HepG2 (cell line): ENCODE measurements around the gene MSX2. TPM values are rescaled to one million over a fixed set of nuclear protein-coding genes. Genes with fewer than 3 reads are reported as not detected.

Source experiments
- ATAC-seq: fragments of 200-7000 bp; cut with Tn5 transposase; 3 replicates; pipeline ENCODE4 v1.9.1; 2020; ENCODE audit warnings: mild to moderate bottlenecking, moderate library complexity
- BruUV-seq: library from RNA; stranded (reverse); fragments of 400-500 nt; replicated peaks from 2 replicates; lab custom pipeline; 2021; lab: Mats Ljungman, UMichigan
- CTCF ChIA-PET: fragments of 300-600 bp; formaldehyde crosslinking; extraction: SDS; loops from one replicate; lab custom pipeline; 2021; ENCODE audit warnings: low total read pairs, inconsistent platforms, low intra/inter-chr PET ratio; lab: Yijun Ruan, JAX
- POLR2A ChIA-PET: fragments of 350-600 bp; sonication (Branson Sonifier 250); formaldehyde crosslinking; loops from one replicate; lab custom pipeline; 2020; ENCODE audit warnings: antibody characterized with exemption, inconsistent platforms; lab: Yijun Ruan, JAX
- DNase-seq: peaks from one replicate; pipeline ENCODE4 v3.0.0-alpha.2; 2015; ENCODE audit warnings: low spot score
- FAIRE-seq: peaks from 3 replicates; lab custom pipeline; 2011; peaks lifted over from hg19 to GRCh38; lab: Jason Lieb, UNC
- H2AFZ ChIP-seq: one replicate; pipeline ENCODE4 v1.6.1; 2011; ENCODE audit warnings: low read length, inconsistent platforms
- H3K27ac ChIP-seq: fragments of 300-600 bp; 3 replicates; pipeline ENCODE4 v1.8.0; 2011; ENCODE audit warnings: mixed run types, mild to moderate bottlenecking, mixed read lengths, low read length, inconsistent platforms; ENCODE audit not compliant: insufficient read depth; ENCODE audit errors: extremely low read length
- H3K27me3 ChIP-seq, 2 experiments: fragments of 200-600 bp in 1 of 2; 2 replicates in 1 of 2; 3 replicates in 1 of 2; pipeline versions ENCODE4 v1.6.0 to v1.8.0; 2011; ENCODE audit warnings: low read length in 2 of 2, mild to moderate bottlenecking in 2 of 2, moderate library complexity in 2 of 2, inconsistent platforms in 1 of 2; ENCODE audit not compliant: insufficient read depth in 2 of 2, control insufficient read depth in 1 of 2
- H3K36me3 ChIP-seq, 2 experiments: fragments of 200-600 bp in 1 of 2; replicated peaks in 1 of 2; 2 replicates in 1 of 2; 3 replicates in 1 of 2; pipeline versions ENCODE4 v1.5.1 to v1.8.0; 2011; ENCODE audit warnings: low read length in 2 of 2, inconsistent platforms in 1 of 2; ENCODE audit not compliant: insufficient read depth in 2 of 2, control insufficient read depth in 1 of 2
- H3K4me1 ChIP-seq: 2 replicates; pipeline ENCODE4 v1.5.1; 2012; ENCODE audit warnings: low read length, inconsistent platforms; ENCODE audit not compliant: insufficient read depth
- H3K4me2 ChIP-seq: 2 replicates; pipeline ENCODE4 v1.6.0; 2011; ENCODE audit warnings: low read depth, low read length, inconsistent platforms
- H3K4me3 ChIP-seq, 3 experiments: fragments of 200-600 bp in 1 of 3; sonication (generic), shearing (Covaris generic) in 1 of 3; replicated peaks in 1 of 3; 2 replicates each; pipeline ENCODE4 v1.5.1; 2011 to 2016; ENCODE audit warnings: low read length in 3 of 3, inconsistent platforms in 2 of 3, low read depth in 2 of 3, mild to moderate bottlenecking in 2 of 3, control low read depth in 1 of 3, mixed read lengths in 1 of 3; ENCODE audit not compliant: insufficient read depth in 1 of 3
- H3K79me2 ChIP-seq: one replicate; pipeline ENCODE4 v1.6.1; 2011; ENCODE audit warnings: low read length, inconsistent platforms; ENCODE audit not compliant: insufficient read depth
- H3K9ac ChIP-seq: 2 replicates; pipeline ENCODE4 v1.6.0; 2011; ENCODE audit warnings: mild to moderate bottlenecking, low read depth, low read length, inconsistent platforms; ENCODE audit not compliant: insufficient read depth
- H3K9me3 ChIP-seq: 2 replicates; pipeline ENCODE4 v1.5.1; 2012; ENCODE audit warnings: mild to moderate bottlenecking, low read length
- H4K20me1 ChIP-seq: 2 replicates; pipeline ENCODE4 v1.6.0; 2011; ENCODE audit warnings: inconsistent platforms, mild to moderate bottlenecking, low read length, moderate library complexity; ENCODE audit not compliant: insufficient read depth
- ARNTL ChIP-seq: sonication (generic); formaldehyde crosslinking; IDR thresholded peaks from 2 replicates; pipeline ENCODE4 v1.4.0; 2020; ENCODE audit warnings: mild to moderate bottlenecking, missing genetic modification reagents
- ETV6 ChIP-seq: sonication (generic); formaldehyde crosslinking; conservative IDR thresholded peaks from 2 replicates; pipeline ENCODE4 v1.4.0; 2020; ENCODE audit warnings: missing genetic modification reagents
- EZH2 ChIP-seq: conservative IDR thresholded peaks from 2 replicates; pipeline ENCODE4 v1.6.1; 2012; ENCODE audit warnings: mild to moderate bottlenecking, low read depth, low read length, moderate library complexity
- GLI4 ChIP-seq: sonication (generic); formaldehyde crosslinking; IDR thresholded peaks from 2 replicates; pipeline ENCODE4 v1.5.1; 2020; ENCODE audit warnings: missing genetic modification reagents, mild to moderate bottlenecking, moderate library complexity, borderline replicate concordance
- HNF4G ChIP-seq, 2 experiments: sonication (generic) in 1 of 2; formaldehyde crosslinking in 1 of 2; IDR thresholded peaks; 2 replicates each; pipeline versions ENCODE4 v1.4.0 to v1.6.1; 2011 to 2020; ENCODE audit warnings: borderline replicate concordance in 2 of 2, low read depth in 2 of 2, mild to moderate bottlenecking in 2 of 2, low read length in 1 of 2, missing genetic modification reagents in 1 of 2, moderate library complexity in 1 of 2
- KLF12 ChIP-seq: sonication (generic); formaldehyde crosslinking; IDR thresholded peaks from 2 replicates; pipeline ENCODE4 v1.4.0; 2020; ENCODE audit warnings: missing genetic modification reagents, borderline replicate concordance
- KMT2B ChIP-seq: IDR thresholded peaks from 2 replicates; pipeline ENCODE4 v1.6.1; 2016; ENCODE audit warnings: missing genetic modification reagents, missing compliant biosample characterization
- NFE2L1 ChIP-seq: sonication (generic); formaldehyde crosslinking; IDR thresholded peaks from 2 replicates; pipeline ENCODE4 v1.4.0; 2020; ENCODE audit warnings: missing genetic modification reagents, mild to moderate bottlenecking, borderline replicate concordance
- NFYC ChIP-seq: IDR thresholded peaks from 2 replicates; pipeline ENCODE4 v1.6.1; 2016; ENCODE audit warnings: missing genetic modification reagents, missing compliant biosample characterization
- RXRB ChIP-seq: IDR thresholded peaks from 2 replicates; pipeline ENCODE4 v1.6.1; 2016; ENCODE audit warnings: borderline replicate concordance, missing genetic modification reagents, missing compliant biosample characterization
- SMARCC2 ChIP-seq: fragments of 450-650 bp; IDR thresholded peaks from 2 replicates; pipeline ENCODE4 v1.6.1; 2017; ENCODE audit warnings: antibody characterized with exemption, mild to moderate bottlenecking
- U2AF2 ChIP-seq: fragments of 200-400 bp; formaldehyde crosslinking; IDR thresholded peaks from 2 replicates; pipeline ENCODE4 v1.6.1; 2017; ENCODE audit warnings: low read depth, mild to moderate bottlenecking, low read length
- ZEB1 ChIP-seq: IDR thresholded peaks from 2 replicates; pipeline ENCODE4 v1.6.1; 2012; ENCODE audit warnings: mild to moderate bottlenecking, low read depth, inconsistent platforms; ENCODE audit not compliant: insufficient replicate concordance
- ZMYM4 ChIP-seq: sonication (generic); formaldehyde crosslinking; IDR thresholded peaks from 2 replicates; pipeline ENCODE4 v1.8.1; 2023; ENCODE audit warnings: mild to moderate bottlenecking, missing genetic modification reagents
- ZNF143 ChIP-seq: sonication (generic); formaldehyde crosslinking; IDR thresholded peaks from 2 replicates; pipeline ENCODE4 v1.4.0; 2020; ENCODE audit warnings: missing genetic modification reagents
- ZNF30 ChIP-seq: sonication (generic); formaldehyde crosslinking; IDR thresholded peaks from 2 replicates; pipeline ENCODE4 v1.5.0; 2020; ENCODE audit warnings: mild to moderate bottlenecking, missing genetic modification reagents
- ZNF326 ChIP-seq: sonication (generic); formaldehyde crosslinking; IDR thresholded peaks from 2 replicates; pipeline ENCODE4 v1.4.0; 2020; ENCODE audit warnings: missing genetic modification reagents, borderline replicate concordance
- ZNF329 ChIP-seq: sonication (generic); formaldehyde crosslinking; IDR thresholded peaks from 2 replicates; pipeline ENCODE4 v1.9.0; 2021; ENCODE audit warnings: low read depth, mild to moderate bottlenecking, missing genetic modification reagents
- ZNF549 ChIP-seq: sonication (generic); formaldehyde crosslinking; IDR thresholded peaks from 2 replicates; pipeline ENCODE4 v1.5.0; 2020; ENCODE audit warnings: missing genetic modification reagents
- ZNF598 ChIP-seq: sonication (generic); formaldehyde crosslinking; IDR thresholded peaks from 2 replicates; pipeline ENCODE4 v1.5.1; 2020; ENCODE audit warnings: mild to moderate bottlenecking, missing genetic modification reagents, borderline replicate concordance
- ZNF713 ChIP-seq: sonication (generic); formaldehyde crosslinking; IDR thresholded peaks from 2 replicates; pipeline ENCODE4 v1.4.0; 2020; ENCODE audit warnings: mild to moderate bottlenecking, missing genetic modification reagents
- ZNF737 ChIP-seq: sonication (generic); formaldehyde crosslinking; IDR thresholded peaks from 2 replicates; pipeline ENCODE4 v1.5.0; 2020; ENCODE audit warnings: missing genetic modification reagents, mild to moderate bottlenecking, borderline replicate concordance
- ZNF781 ChIP-seq: sonication (generic); formaldehyde crosslinking; IDR thresholded peaks from 2 replicates; pipeline ENCODE4 v1.5.1; 2020; ENCODE audit warnings: borderline replicate concordance, mild to moderate bottlenecking, missing genetic modification reagents; ENCODE audit errors: not compliant biosample characterization
- WGBS: methylation state at CpG from one replicate; pipeline ENCODE4 v1.1.6; 2017; ENCODE audit warnings: low lambda C conversion rate; 5-methylcytosine and 5-hydroxymethylcytosine counted together
- in situ Hi-C: cut with HindIII; loops from 2 replicates; pipeline ENCODE4 v1.10.0; 2017; ENCODE audit warnings: low pct_unique_long_range_greater_than_20kb; ENCODE audit not compliant: extremely low pct_ligation_motif_present
- intact Hi-C: fragments of 100-400 bp; cut with micrococcal nuclease; formaldehyde crosslinking; loops from one replicate; pipeline ENCODE4 v1.10.0; 2022; ENCODE audit not compliant: unreplicated experiment
- polyA plus RNA-seq, 8 experiments: library from polyadenylated mRNA; depleted of rRNA in 3 of 8; stranded (reverse) in 7 of 8; unstranded in 1 of 8; fragments of >200 nt; fragmentation: Illumina TruSeq in 4 of 8; extraction: Trizol in 4 of 8; gene quantifications; 2 replicates each; pipeline versions ENCODE4 v1.2.1 to v1.2.3, GENCODE V29; 2011 to 2016; ENCODE audit warnings: low read depth in 4 of 8, missing spikeins in 1 of 8, mixed read lengths in 1 of 8; ENCODE audit not compliant: insufficient read depth in 1 of 8
- total RNA-seq, 5 experiments: library from RNA; depleted of rRNA; stranded (reverse); fragments of >200 nt; fragmentation: Illumina TruSeq; extraction: Trizol; gene quantifications; 2 replicates each; pipeline ENCODE4 v1.2.3, GENCODE V29; 2016; ENCODE audit warnings: low read depth in 1 of 5
- TF ChIP-seq, protein P1 (sequence below): IDR thresholded peaks from 2 replicates; pipeline ENCODE4 v1.6.1; 2016; ENCODE audit warnings: mild to moderate bottlenecking
- TF ChIP-seq, protein P2 (sequence below): sonication (generic); formaldehyde crosslinking; IDR thresholded peaks from 2 replicates; pipeline ENCODE4 v1.5.1; 2020; ENCODE audit warnings: missing genetic modification reagents, mild to moderate bottlenecking, borderline replicate concordance

MSX2 gene
- total and polyA plus RNA-seq, 2 of the 13 experiments (the other 11 are each of a cell fraction or from before 2014, with no cell fraction given), result not detected

GRCh38 chr5:174737330-174737729 is 12.9 kb downstream of the MSX2 start (continued):
- TF ChIP-seq ZNF781 (CRISPR knock-in tag) (no peak), ZNF549 (CRISPR knock-in tag) (no peak), ZNF30 (no peak), NFE2L1 (CRISPR knock-in tag) (no peak), HNF4G (IDR thresholded peaks at IDR 0.05; ENCODE audit: borderline replicate concordance, low read depth, low read length) (no peak), HNF4G (CRISPR knock-in tag; IDR thresholded peaks at IDR 0.05; ENCODE audit: borderline replicate concordance, low read depth) (no peak), KMT2B (CRISPR knock-in tag) (no peak), EZH2 (no peak), KLF12 (CRISPR knock-in tag) (no peak)
- TF ChIP-seq, all 625 proteins: peak for 0

GRCh38 chr5:174741352-174741751 is 17.0 kb downstream of the MSX2 start:
- FAIRE-seq (no peak), ATAC-seq (no peak), DNase-seq (no peak)
- CTCF ChIA-PET, result no interaction called here
- BruUV-seq, result no TSS peak
- H3K4me3 ChIP-seq, result no peak overlapping the region
- H3K9ac ChIP-seq, result no peak overlapping the region
- intact Hi-C loops, result no loop called here
- TF ChIP-seq SMARCC2 (no peak), ZMYM4 (CRISPR knock-in tag) (no peak), ZNF326 (CRISPR knock-in tag) (no peak), ZNF329 (CRISPR knock-in tag) (no peak), ETV6 (no peak), ZNF737 (no peak), GLI4 (CRISPR knock-in tag) (no peak), ZNF713 (CRISPR knock-in tag) (no peak), U2AF2 (no peak), ARNTL (CRISPR knock-in tag) (no peak), ZEB1 (no peak), ZNF143 (no peak), ZNF598 (CRISPR knock-in tag) (no peak), NFYC (CRISPR knock-in tag) (no peak), RXRB (CRISPR knock-in tag) (no peak)
- TF ChIP-seq, protein P1, sequence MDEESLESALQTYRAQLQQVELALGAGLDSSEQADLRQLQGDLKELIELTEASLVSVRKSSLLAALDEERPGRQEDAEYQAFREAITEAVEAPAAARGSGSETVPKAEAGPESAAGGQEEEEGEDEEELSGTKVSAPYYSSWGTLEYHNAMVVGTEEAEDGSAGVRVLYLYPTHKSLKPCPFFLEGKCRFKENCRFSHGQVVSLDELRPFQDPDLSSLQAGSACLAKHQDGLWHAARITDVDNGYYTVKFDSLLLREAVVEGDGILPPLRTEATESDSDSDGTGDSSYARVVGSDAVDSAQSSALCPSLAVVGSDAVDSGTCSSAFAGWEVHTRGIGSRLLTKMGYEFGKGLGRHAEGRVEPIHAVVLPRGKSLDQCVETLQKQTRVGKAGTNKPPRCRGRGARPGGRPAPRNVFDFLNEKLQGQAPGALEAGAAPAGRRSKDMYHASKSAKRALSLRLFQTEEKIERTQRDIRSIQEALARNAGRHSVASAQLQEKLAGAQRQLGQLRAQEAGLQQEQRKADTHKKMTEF (CRISPR knock-in tag), result no peak
- TF ChIP-seq, protein P2, sequence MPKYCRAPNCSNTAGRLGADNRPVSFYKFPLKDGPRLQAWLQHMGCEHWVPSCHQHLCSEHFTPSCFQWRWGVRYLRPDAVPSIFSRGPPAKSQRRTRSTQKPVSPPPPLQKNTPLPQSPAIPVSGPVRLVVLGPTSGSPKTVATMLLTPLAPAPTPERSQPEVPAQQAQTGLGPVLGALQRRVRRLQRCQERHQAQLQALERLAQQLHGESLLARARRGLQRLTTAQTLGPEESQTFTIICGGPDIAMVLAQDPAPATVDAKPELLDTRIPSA (CRISPR knock-in tag), result no peak
- no peaks in the 10 kb centered on the region for H3K79me2 ChIP-seq
- in situ Hi-C loops, result no loop called here
- H3K27ac ChIP-seq, result no peak overlapping the region
- POLR2A ChIA-PET, result no interaction called here
- H3K27me3 ChIP-seq, result peaks cover 0 to 19% of the 10 kb centered on the region in 2 experiments; a peak in 4 of 5 replicates
- H3K4me2 ChIP-seq, result no peak overlapping the region
- no peaks in the 10 kb centered on the region for H4K20me1 ChIP-seq
- WGBS, result 4% methylated on average over 5 of the region's 5 CpGs
- H3K9me3 ChIP-seq, result no peaks in the 10 kb centered on the region
- no peak overlapping the region for H2AFZ ChIP-seq
- no peaks in the 10 kb centered on the region for H3K36me3 ChIP-seq
- no peaks in the 10 kb centered on the region for H3K4me1 ChIP-seq
